Prostate gland (tissue), 2 donors: ENCODE measurements around the gene ALKAL2.

Experiments
- CTCF ChIP-seq, 4 experiments: fragments of 200-600 bp in 2 of 4; fragments of 450-650 bp in 2 of 4; sonication (generic) in 2 of 4; IDR thresholded peaks; 1 replicate in 3 of 4; 2 replicates in 1 of 4; pipeline ENCODE4 v1.5.1; 2016 to 2019; ENCODE audit warnings: antibody characterized with exemption in 4 of 4, mild to moderate bottlenecking in 2 of 4, moderate library complexity in 2 of 4
- POLR2A ChIP-seq: fragments of 450-650 bp; IDR thresholded peaks from one replicate; pipeline ENCODE4 v1.6.1; 2016; ENCODE audit warnings: antibody characterized with exemption, mild to moderate bottlenecking
- POLR2AphosphoS5 ChIP-seq: sonication (generic); formaldehyde crosslinking; IDR thresholded peaks from one replicate; pipeline ENCODE4 v1.6.1; 2017; ENCODE audit warnings: antibody characterized with exemption

DNA sequence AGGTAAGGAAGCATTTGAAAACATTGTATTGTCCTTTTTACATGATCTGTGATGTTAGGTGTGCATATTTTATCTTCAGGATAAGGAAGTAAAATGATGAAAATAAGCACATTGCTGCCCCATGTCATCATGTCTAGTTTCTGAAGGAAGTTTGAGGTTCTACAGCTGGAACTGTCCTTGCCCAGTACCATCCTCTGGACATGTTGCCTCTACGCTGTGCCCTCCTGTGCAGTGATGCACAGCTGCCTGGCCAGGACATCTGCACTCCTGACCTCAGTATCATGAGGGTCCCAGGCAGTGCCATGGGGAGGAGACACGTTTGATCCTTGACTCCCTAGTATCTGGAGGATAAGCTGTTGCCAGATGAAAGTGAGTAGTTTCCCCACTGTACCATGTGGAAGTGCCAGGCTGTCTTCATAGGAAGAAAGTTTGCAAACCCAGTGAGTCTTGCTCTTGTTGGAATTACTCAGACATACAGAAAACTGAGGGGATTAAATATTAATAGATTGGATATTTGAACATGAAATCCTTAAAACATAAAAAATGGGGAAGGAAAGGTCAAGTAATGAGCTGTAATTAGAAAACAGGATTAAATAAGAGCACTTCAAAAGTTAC, 9.5 kb downstream of the ALKAL2 start:
- TF ChIP-seq POLR2A (no peak), CTCF (IDR thresholded peaks at IDR 0.05) (no peak), POLR2AphosphoS5 (no peak)
